GM19099 (cell line): Measurements from ENCODE around the gene FBXL4.

Experiments used
- POLR2A ChIP-seq: IDR thresholded peaks from 3 replicates; pipeline ENCODE4 v1.6.1; 2011; ENCODE audit warnings: low read depth; ENCODE audit not compliant: insufficient read length; ENCODE audit errors: extremely low read depth

FBXL4 gene

GRCh38 chr6:98947411-98948292 lies at the start of gene FBXL4:
Gene FBXL4, minus strand, starts transcription at chr6:98947946. Its CDS starts 20,958 bp downstream, at chr6:98926988.
- TF ChIP-seq POLR2A = peak; percentile 71

- TF ChIP-seq POLR2A = no peak
These were observed 47.4 kb upstream of the FBXL4 start for GRCh38 chr6:98995116-98995515.

- TF ChIP-seq POLR2A = no peak
These were observed 44.8 kb upstream of the FBXL4 start for GRCh38 chr6:98992535-98992934.

GRCh38 chr6:98986071-98986615 lies 38.4 kb upstream of the FBXL4 start:
- no peak for TF ChIP-seq POLR2A

GRCh38 chr6:98985391-98985790 lies 37.6 kb upstream of the FBXL4 start:
- no peak for TF ChIP-seq POLR2A

GRCh38 chr6:98984121-98984520 lies 36.4 kb upstream of the FBXL4 start:
- TF ChIP-seq POLR2A = no peak

GRCh38 chr6:98981473-98981872 lies 33.7 kb upstream of the FBXL4 start:
- TF ChIP-seq POLR2A = no peak

GRCh38 chr6:98980819-98981218 lies 33.1 kb upstream of the FBXL4 start:
- TF ChIP-seq POLR2A = no peak

GRCh38 chr6:98977671-98978292 lies 30.0 kb upstream of the FBXL4 start:
- no peak for TF ChIP-seq POLR2A

GRCh38 chr6:98976674-98977385 lies 29.1 kb upstream of the FBXL4 start:
- no peak for TF ChIP-seq POLR2A

GRCh38 chr6:98975421-98975820 lies 27.7 kb upstream of the FBXL4 start:
- TF ChIP-seq POLR2A = no peak

- TF ChIP-seq POLR2A = no peak
These were observed 26.6 kb upstream of the FBXL4 start for GRCh38 chr6:98974309-98974708.

- no peak for TF ChIP-seq POLR2A
These were observed 25.8 kb upstream of the FBXL4 start for GRCh38 chr6:98973571-98973970.

GRCh38 chr6:98971303-98971702 lies 23.6 kb upstream of the FBXL4 start:
- TF ChIP-seq POLR2A = no peak

- TF ChIP-seq POLR2A = no peak
These were observed 22.7 kb upstream of the FBXL4 start for GRCh38 chr6:98970469-98970868.
